ENCODE data around the gene PPP1R9A.

GRCh38 chr7:94943134-94943533 is 35.7 kb downstream of the PPP1R9A start:
- TF ChIP-seq CTCF (IDR thresholded peaks at IDR 0.05), result no peak
- TF ChIP-seq POLR2A (IDR thresholded peaks at IDR 0.05), result no peak

Measured in Peyer's patch (tissue), 4 donors.